Muscle of arm (tissue), 12 donors: ENCODE results near the gene TMTC1. TPM values are rescaled to one million over a fixed set of nuclear protein-coding genes. Genes with fewer than 3 reads are reported as not detected.

Source experiments
- DNase-seq: peaks from one replicate; pipeline ENCODE4 v3.0.0-alpha.2; 2013
- polyA plus RNA-seq, 12 donors: library from polyadenylated mRNA; unstranded; fragments of 120-200 nt; gene quantifications; one replicate each; pipeline ENCODE4 v1.2.1, GENCODE V29; 2013; ENCODE audit not compliant: insufficient read length in 12 of 12

Gene TMTC1
- polyA plus RNA-seq, 12 donors: 18.4 to 70.4 (median 46.4) TPM; not detected in 1

DNA sequence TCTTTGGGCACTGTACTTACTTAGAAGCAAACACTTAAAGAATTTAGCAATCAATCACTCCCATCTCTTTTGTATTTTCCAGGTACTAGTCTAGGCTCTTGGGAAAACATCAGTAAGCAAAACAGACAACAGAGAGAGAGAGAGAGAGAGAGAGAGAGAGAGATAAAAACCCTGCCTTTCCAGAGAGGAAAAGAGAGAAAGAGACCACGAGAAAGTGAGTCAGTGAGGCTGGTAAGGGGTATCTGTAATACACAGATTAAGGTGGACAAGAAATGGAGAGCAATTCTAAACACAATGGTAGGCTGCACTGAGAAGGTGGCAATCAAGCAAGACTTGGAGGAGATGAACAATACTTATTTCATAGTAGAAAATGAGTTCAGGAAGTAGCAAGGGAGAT is 166.3 kb downstream of the TMTC1 start:
- DNase-seq: no peak

DNA sequence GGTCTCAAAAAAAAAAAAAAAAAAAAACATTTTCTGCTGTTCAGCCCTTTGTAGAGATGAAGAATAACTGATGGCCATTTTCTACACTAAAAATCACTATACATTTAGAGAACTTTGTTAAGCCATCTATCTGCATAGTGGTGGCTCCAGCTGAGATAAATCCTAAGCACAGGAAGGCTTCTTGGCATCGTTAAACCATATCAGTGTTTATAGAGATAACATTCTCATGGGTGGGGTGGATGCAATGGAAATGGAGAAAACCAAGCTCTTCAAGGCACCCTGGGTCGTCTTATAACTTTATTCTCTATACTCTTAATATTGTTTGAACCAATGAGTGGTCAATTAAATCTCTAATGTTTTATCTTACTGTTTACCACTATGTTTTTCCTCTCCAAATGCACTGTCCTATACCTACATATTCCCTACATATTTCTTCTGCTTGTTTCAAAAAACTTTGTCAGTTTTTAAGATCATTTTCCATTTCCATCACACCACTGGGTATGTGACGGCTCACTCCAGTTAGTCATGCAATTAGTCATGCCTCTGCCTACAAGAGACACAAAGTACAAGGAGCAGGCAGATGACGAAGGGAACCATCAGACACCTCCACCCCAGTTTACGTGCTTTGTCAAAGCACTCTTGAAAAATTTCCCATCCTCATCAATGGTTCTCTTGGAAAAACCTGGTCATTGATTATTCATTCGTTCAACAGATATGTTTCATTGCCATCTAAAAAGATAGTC is 166.9 kb downstream of the TMTC1 start:
- no peak for DNase-seq

DNA sequence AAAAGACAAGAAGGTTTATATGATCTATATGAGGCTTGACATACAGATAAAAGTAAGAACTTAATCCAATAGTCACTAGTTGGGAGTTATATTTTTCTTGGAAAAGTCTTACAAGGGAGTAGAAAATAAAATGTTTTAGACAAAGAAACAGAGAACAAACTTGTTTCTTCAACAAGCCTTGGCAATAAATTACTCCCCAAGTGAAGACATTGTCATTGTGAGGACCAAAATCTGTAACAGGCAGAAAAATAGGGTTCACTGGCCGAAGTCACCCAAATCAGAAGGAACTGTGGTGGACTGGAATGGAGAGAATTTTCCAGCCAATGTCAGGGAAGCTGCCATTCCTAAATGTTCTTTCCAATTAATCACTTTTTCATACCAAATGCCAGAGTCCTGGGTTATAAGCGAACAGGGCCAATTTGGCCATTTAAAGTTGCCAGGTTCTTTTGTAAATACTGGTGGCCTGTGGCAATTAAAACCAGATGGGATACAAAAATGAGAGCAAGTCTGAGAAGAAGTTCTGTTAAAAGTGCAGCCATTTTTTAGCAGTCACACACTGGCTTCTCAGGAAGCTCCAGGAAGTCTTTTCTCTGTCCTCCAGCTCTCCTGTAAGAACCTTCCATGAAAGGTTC is 168.9 kb downstream of the TMTC1 start:
- no peak for DNase-seq

DNA sequence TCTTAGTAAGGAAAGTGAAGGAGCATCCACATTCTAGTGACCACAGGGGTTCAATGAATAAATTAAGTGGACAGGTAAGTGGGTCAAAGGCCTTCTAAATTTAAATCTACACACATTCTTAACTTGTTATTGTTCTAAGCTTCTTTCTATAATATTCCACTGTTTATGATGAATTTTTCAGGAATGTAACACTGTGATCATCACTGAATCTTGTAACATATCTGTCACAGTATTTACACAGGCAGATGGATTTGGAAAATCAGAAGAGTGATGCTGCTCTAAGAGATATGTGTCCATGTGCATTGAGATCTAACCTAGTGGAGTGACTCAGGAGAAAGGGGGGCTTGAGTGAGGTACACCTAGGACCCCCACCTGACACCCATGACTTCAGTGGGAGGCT is 170.8 kb downstream of the TMTC1 start:
- DNase-seq: no peak

DNA sequence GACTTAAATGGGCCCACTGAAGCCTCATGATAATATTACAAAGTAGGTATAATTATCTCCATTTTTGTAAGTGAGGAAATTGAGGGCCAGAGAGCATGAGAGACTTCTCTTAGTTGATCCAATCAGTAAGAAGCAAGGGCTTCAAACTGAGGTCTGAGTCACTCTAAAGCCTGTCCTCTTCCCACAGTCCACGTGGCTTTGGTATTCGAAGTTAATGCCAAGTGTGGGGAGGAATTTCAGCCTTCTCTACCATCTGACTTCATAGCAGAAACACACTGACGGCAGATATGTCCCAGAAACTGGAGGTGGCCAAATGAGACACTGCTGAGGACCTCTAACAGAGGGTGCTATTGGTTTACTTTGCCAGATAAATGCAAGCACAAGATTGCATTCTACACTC is 171.8 kb downstream of the TMTC1 start:
- DNase-seq: no peak

DNA sequence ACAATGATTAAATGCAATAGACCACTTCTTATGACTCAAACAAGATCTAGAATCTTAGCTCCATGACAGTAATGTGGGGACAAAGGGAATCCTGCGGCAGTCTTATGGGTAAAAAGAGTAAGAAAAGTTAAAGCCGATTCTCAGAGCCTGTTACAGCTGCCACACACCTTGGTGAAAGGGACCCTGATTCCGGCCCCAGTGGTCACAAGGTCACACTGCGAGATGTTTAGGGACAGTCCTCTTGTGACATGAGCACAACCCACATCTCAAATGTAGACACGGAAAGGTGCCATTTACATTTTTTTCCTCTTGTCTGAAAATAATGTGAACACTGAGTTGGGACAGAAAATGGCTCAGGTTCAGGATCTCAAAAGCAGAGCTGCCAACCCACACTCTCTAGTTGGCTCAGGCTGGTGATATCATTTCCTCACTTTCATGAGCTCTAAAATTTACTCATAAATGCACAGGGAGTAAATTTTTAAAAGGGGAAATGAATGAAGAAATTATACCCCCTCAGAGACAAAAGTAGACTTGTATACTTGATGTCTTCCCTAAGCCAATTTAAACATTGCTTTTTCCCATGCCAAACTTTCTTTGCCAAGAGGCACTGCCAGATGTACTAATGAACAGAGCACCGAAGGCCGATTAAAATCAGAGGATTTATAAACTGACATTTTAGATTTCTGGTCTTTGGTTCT is 173.1 kb downstream of the TMTC1 start:
- no peak for DNase-seq

DNA sequence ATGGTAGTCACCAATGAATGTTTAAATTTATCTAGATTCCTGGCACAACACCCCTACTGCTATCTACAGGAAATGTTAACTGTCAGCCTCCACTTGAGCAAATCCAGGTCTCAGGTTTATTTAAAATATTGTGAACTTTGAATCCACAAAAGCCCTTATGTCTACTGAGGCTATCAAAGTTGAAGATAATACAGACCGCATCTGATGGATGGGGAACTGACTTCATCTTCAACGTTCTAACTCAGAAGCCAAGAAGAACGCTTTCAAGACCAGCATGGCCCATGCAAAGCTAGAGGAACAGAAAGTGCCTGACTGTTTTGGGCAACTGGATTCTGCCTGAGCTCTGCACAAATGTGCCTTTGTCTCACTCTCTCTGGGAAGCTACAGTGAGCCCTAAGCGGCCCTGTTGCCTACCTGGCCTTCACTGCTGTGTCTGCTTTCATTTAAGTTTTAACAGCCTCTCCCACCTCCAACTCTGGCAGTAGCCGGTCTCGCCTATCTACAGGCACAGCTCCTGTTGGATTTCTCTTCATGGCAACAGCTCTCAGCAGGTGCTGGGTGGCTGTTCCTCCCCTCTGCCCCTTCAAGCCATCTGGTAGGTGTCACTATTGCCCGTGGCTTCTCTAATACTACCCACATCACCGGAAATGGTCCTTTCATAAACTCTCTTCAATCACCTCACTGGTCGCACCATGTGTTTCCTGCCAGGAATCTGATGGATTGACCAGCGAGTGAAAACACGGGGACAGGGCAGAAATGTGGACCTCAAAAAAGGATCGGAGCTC is 174.1 kb downstream of the TMTC1 start:
- no peak for DNase-seq

DNA sequence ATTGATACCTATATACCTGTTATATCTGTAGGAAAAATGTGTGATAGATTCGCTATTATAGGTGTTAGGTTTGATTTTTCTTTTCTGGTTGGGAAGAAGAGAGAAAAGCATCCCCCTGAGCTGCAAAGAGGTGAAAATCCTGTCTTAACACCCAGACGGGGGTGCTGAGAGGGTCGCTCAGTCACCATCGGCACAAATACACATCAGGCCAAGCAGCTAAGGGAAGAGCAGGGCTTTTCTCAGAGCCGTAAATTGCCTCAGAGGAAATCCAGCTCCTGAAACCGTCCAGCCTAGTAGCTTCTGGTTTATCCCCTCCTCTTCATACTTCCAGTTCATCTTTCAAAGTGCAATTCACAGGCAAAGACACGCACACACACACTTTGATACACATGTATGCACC is 175.2 kb downstream of the TMTC1 start:
- no peak for DNase-seq

DNA sequence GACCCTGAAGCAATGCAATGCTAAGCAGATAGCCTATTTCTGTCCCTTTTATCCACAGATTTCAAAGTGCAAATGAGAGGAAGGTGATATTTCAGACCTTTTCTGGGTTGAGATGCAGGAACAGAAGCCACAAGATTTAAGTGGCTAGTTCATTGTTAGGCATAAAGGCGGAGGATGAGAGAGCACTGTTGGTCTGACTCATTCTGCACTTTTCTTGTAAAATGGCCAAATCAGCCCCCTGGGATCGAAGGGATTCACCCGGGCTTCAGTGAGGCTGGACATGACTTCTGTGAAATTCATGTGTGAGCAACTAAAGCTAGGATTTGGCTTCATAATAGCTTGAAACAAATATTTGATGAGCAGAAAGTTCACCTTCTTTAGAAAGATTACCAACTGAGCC is 184.4 kb downstream of the TMTC1 start:
- no peak for DNase-seq

DNA sequence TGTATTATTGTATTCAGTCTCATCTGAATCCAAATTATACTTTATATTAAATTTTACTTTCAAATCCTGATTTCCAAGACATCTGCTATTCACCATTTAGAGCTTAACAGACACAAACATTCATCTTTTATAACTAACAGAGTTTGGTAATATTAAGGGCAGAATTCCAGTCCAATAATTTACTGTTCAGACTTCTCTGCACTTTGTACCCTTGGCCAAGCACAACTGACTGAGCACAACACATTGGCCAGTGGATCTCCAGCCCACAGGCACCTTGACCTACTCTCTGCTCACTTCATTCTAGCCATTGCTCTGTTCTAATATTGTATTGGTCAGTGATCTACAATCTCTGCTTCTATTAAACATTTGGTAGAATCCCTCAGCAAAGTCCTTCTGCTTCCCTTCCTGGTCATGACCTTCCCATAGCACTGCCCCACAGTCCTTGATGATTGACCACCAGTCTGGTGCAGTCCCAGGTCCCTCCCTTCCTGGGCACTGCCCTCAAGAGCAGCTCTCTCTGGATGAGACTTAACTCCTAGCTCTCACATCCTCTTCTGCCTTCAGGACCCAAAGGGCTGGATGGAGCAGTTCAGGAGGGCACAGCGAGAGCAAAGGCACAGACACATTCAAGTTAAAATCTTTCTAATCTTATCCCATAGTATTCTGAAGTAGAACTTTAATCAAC is 188.5 kb downstream of the TMTC1 start:
- no peak for DNase-seq

DNA sequence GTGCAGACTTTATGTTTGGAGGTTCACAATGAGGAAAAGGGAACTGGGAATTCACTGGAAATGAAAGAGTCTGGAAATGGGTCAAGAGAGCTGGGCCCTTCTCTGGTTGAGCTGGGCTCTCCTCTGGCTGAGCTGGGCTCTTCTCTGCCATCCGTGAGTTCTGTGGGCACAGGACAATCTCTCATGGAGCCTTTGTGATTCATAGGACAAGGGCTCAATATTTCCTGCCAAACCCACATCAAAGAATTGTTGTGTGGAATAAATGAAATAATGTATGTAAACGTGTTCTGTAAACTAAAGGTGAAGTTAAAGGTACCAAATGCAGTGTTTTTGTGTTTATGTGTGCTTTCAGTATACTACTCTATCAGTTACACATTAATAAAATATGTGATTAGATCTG is 190.7 kb downstream of the TMTC1 start:
- DNase-seq: no peak

DNA sequence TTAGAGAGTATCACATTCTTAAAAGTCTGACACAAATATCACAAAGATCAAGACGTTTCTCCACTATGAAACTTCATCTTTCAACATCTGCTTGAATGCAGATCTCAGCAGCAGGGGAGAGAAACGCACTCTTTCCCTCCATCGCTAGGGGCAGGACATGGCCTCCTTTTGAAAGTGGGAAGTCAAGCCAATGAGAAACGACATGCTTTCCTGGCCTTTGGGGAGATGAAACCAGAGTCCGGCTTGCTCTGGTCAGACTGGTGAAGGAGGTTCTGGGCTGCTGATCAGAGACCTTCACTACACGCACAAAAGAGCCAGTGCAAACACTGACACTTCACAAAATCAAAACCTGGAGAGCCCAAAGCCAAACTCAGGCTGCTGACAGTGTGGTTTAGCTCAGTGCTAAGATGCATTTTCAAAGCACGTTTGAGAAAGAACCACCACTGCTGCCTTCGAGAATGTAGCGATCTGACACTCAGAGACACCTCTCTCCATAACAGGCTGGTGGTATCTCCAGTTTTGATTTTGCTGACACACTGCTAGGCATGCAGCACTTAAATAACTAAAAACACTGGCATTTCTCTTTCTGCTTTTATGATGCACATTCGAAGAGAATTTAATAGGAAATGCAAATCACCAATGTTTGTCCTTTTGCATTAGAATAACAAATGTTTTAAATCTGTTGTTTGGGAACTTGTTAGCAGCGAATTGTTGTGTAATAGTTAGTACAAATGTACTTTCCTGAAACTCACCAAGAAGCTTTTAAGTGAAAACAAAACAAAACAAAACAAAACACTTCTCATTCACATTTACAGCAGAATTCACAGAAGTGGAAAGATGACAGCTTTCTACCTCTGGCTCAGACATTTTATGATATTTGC is 192.4 kb downstream of the TMTC1 start:
- DNase-seq: peak; percentile 55

DNA sequence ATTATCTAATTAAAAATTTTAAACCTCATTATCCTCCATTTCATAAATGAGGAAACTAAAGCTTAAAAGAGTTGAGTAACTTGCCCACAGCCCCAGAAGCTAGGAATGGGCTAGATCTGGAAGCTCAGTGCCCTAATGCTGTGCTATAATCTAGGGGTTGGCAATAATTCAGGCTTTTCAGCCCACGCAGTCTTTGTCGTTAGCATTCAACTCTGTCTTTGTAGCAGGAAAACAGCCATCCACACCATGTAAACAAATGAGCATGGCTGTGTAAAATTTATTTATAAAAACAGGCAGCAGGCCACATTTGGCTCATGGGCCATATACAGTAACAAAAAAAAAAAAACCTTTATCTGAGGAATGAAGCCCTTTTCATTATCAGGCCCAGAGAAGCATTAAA is 193.9 kb downstream of the TMTC1 start:
- DNase-seq: no peak

DNA sequence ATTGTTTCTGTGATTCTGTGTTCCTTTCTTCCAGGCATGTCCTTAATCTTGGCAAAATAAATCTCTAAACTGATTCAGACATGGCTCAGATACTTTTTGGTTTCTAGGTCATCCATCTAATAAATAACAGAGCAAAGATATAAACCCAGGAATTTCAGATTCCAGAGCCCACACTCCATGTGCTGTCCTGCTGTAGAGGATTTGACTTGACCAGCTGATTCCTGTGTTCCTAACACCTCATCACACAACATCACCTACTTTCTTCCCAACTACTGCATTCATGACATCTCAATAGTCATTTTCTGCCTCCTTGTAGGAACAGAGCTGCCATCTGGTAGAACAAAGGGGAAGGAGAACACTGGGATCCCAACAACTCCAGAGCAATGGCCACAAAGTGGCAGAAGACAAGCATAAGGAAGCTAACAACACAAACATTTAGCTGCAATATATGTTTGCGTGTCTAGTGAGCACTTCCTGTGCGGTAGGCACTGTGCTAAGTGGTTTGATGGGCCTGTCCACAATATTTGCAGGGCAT is 194.4 kb downstream of the TMTC1 start:
- no peak for DNase-seq

DNA sequence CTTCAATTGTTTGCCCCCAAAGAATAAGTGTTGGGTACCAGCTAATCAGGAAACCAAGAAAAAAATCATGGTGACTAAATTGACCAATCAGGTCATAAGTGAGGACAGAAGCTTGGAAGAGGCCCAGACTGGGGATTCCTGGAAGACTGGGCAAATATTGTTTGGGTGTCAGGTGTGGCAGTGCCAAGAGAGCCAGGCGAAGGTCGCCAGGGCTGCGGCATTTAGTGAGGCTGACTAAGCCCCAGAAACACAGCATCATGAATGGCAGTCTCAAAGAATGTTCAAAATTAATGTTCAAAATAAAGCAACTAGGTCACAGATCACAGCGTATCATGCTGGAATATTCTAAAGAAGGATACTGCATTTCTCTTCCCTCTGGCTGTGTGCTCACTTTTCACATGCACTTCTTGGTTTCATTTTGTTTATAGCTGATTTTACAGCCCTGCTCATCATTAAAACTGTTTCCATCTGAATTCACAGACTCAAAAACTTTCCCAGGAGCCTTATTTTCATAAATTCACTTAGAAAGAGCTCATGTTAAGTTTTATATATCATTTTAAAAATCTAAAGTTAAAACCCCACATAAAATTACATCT is 201.0 kb downstream of the TMTC1 start:
- no peak for DNase-seq

DNA sequence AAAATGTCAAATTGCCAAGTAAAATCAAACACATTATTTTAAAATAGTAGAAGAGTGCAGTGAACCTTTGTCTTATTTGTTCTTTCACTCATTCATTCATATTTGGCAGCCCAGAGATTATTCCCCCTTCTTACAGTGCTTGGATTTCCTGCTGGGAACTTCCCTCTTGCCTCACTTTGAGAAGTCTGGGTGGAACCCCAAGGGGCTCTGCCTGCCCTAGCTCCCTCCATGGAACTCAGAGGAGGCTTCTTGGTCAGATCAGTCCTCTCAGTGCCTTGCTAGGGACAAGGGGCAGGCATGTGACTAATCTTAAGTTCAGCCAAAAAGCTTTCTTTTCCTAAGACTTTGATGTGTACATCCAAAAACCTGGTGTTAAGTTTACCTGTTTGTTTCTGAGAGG is 201.6 kb downstream of the TMTC1 start:
- DNase-seq: no peak

DNA sequence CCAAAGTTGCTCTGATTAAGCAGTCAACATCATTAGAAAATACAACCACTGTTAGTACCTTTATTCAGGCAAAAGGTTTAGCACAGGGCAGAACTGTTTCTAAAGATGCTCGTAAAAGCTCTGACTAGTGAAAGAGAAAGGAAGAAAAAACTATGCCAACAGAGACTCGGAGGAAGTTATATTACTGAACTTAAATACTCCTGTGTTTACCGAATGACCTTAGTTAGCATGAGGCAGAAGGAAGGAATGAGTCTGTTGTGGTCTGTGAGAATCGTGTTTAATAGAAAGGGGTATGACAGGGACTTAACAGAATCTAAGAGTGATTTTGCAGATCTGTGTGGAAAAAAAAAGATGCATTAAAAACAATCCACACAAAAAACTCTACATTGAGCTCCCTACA is 202.1 kb downstream of the TMTC1 start:
- DNase-seq: no peak

DNA sequence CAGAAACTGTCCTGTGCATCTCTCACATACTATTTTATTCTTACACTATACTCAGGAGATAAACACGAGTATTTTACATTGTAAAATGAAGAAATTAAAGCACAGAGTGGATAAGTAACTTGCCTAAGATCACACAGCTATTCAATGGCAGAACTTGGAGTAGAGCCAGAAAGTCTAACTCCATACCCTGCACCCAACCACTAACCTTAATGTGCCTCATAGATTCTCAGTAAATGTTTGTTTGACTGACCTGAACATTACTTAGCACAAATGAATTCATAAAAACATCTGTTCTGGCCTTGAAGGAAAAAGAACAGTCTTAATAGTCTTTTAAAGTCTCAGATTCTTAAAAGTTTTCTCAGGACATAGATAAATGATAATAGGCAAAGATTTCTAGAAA is 202.8 kb downstream of the TMTC1 start:
- DNase-seq: no peak

DNA sequence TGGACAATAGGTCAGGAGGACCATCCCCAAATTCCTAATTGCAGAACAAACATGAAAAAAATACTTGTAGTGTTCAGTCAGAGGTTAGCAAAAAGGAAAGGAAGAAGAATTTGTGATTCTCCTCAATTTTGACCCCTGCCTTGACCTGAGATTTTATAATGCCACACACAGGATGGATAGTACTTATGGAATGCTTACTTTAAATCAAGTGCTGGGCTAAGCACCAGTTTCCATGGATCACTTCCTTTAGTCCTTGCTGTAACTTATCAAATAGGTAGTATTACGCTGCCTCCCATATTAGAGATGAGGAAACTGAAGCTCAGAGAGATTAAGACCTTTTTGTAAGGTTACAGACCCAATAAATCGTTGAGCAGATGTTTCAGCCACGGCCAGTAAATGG is 205.0 kb downstream of the TMTC1 start:
- no peak for DNase-seq

DNA sequence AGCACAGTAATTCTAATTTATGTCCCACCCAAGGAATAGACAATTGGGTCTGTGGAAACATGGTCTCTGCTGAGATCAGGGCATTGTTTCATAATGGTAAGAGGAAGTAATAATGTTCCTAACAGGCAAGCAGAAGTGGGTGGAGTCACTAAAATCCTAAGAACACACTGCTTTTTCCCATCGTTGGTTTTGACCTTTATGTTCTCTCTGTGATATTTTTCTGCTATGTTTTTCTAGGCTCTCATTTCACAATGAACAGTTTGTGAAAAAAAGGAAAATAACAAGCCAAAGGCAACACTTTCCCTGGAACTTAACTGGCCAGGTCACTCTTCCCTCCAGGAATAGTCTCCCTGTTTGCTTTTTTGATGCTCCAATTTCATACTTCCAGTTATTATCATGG is 205.7 kb downstream of the TMTC1 start:
- DNase-seq: no peak
